Sigmoid colon (tissue), 7 donors: ENCODE data around the gene RNF167. TPM values are rescaled to one million over a fixed set of nuclear protein-coding genes. Genes with fewer than 3 reads are reported as not detected.
"Not testable (repeated sequence)": the region's sequence is repeated elsewhere in the genome, so short reads cannot be mapped to it uniquely, and the experiment has no call there.

ENCODE experiments used
- DNase-seq: peaks from one replicate; pipeline ENCODE4 v3.0.0-alpha.2; 2019
- H3K27ac ChIP-seq, 4 donors: fragments of 200-600 bp; sonication (generic); one replicate each; pipeline ENCODE4 v1.5.1; 2016 to 2019; ENCODE audit warnings: mild to moderate bottlenecking in 1 of 4
- H3K27me3 ChIP-seq, 3 donors: fragments of 200-600 bp; sonication (generic); one replicate each; pipeline ENCODE4 v1.5.1; 2019; ENCODE audit warnings: mild to moderate bottlenecking in 1 of 3
- H3K36me3 ChIP-seq, 4 donors: fragments of 200-600 bp; sonication (generic); one replicate each; pipeline ENCODE4 v1.5.1; 2016 to 2019
- H3K4me1 ChIP-seq, 4 donors: fragments of 200-600 bp; sonication (generic); one replicate each; pipeline ENCODE4 v1.5.1; 2017 to 2019
- H3K4me3 ChIP-seq, 4 donors: fragments of 200-600 bp; sonication (generic); one replicate each; pipeline ENCODE4 v1.5.1; 2017 to 2019; ENCODE audit warnings: mild to moderate bottlenecking in 2 of 4, moderate library complexity in 1 of 4
- H3K9me3 ChIP-seq, 4 donors: fragments of 200-600 bp in 3 of 4; sonication (generic) in 3 of 4; one replicate each; pipeline versions ENCODE4 v1.5.1 to v1.6.1; 2013 to 2019
- CTCF ChIP-seq, 4 experiments: fragments of 450-650 bp in 3 of 4; fragments of 200-600 bp in 1 of 4; IDR thresholded peaks; one replicate each; pipeline ENCODE4 v1.5.1; 2016 to 2019; ENCODE audit warnings: antibody characterized with exemption in 4 of 4, mild to moderate bottlenecking in 3 of 4, moderate library complexity in 2 of 4
- EP300 ChIP-seq, 4 donors: sonication (generic); formaldehyde crosslinking; IDR thresholded peaks; one replicate each; pipeline ENCODE4 v1.6.1; 2017; ENCODE audit warnings: antibody characterized with exemption in 4 of 4
- POLR2A ChIP-seq, 2 donors: fragments of 450-650 bp; IDR thresholded peaks; one replicate each; pipeline ENCODE4 v1.6.1; 2016; ENCODE audit warnings: antibody characterized with exemption in 2 of 2, mild to moderate bottlenecking in 2 of 2, moderate library complexity in 2 of 2
- POLR2AphosphoS5 ChIP-seq, 4 donors: sonication (generic); formaldehyde crosslinking; IDR thresholded peaks; one replicate each; pipeline ENCODE4 v1.6.1; 2017; ENCODE audit warnings: antibody characterized with exemption in 4 of 4
- WGBS, 2 donors: extraction: QIAGEN DNeasy Blood & Tissue Kit; methylation state at CpG; one replicate each; pipeline ENCODE4 v1.1.7; 2013; 5-methylcytosine and 5-hydroxymethylcytosine counted together
- intact Hi-C: fragments of 100-400 bp; cut with DNase I; formaldehyde crosslinking; loops from one replicate; pipeline ENCODE4 v1.15.1; 2023
- polyA plus RNA-seq, 3 donors: library from polyadenylated mRNA; stranded (reverse); fragments of 200-250 nt; gene quantifications; one replicate each; pipeline ENCODE4 v1.2.3, GENCODE V29; 2013
- total RNA-seq, 4 donors: library from RNA; depleted of rRNA; stranded (reverse); fragments of >200 nt; gene quantifications; one replicate each; pipeline ENCODE4 v1.1.0, GENCODE V29; 2016
- donor health status: healthy with polysubstance abuse.
- donor health status: Bipolar disorder and iron deficiency.
- donor health status: healthy.

The RNF167 gene
- total and polyA plus RNA-seq, 7 donors: 45.0 to 120 (median 61.1) TPM

- H3K4me1 ChIP-seq: peaks cover 0 to 34% (median 19%) of the 10 kb centered on the region in 4 donors
- no peak for TF ChIP-seq CTCF (IDR thresholded peaks at IDR 0.05)
- no peak for TF ChIP-seq EP300 (IDR thresholded peaks at IDR 0.05)
- TF ChIP-seq POLR2AphosphoS5 (IDR thresholded peaks at IDR 0.05): no peak
- no peak for TF ChIP-seq POLR2A (IDR thresholded peaks at IDR 0.05)
- no peaks in the 10 kb centered on the region for H3K9me3 ChIP-seq
- H3K27ac ChIP-seq: no peak overlapping the region
- intact Hi-C loops: no loop called here
- peaks cover 28 to 62% (median 36%) of the 10 kb centered on the region in 3 donors for H3K27me3 ChIP-seq
- H3K36me3 ChIP-seq: no peaks in the 10 kb centered on the region
- 47 to 77% methylated on average over 8 of the region's 8 CpGs for WGBS, 2 donors
- no peak for DNase-seq
- H3K4me3 ChIP-seq: no peak overlapping the region
Measured at GRCh38 chr17:4902540-4902939, 37.5 kb upstream of the RNF167 start.

DNA sequence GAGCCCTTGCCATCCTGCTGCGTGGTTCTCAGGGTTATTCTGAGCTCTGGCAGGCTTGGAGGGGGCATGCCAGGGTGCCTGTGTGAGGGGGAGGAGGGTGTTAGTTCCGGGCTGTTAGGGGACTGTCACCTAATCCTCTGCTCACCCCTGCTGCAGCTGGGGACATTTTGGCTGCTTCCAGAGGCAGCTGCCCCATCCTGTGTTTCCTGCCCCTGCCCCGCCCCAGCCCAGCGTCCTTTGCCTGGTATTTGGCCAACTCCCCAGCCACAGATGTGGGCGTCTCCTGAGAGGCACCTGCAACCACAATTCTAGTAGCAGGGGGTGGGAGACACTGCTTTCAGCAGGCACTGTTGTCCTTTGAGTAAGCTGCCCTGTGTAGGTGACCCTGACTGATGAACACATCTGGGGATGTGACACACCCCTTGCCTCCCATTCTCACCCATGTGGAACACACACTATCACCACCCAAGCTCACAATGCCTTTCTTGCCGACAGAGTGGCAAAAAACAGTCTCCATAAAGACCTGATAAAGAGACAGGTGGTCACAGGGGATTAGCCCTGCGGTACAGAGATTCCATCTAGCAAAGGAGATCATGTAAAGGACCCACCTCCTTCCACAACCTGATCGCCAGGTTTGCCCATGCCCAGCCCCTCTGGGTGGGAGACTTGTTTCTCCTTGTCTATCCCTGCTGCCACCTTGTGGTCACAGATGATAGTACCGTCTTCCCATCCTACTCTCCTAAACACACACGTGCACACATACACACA is 36.8 kb upstream of the RNF167 start, which contains the start of gene CHRNE:
Gene CHRNE (minus strand): TSS at position 48 of the 768 bp plus-strand sequence. CDS start 35 bp downstream, at position 13.
- peak; percentile 86 for DNase-seq
- Histone ChIP-seq H3K36me3 (no peaks in the 10 kb centered on the region), H3K9me3 (no peaks in the 10 kb centered on the region), H3K4me1 (peaks cover 0 to 34% (median 19%) of the 10 kb centered on the region in 4 donors), H3K27ac (peak within 1 kb of the TSS in 2 of 4 donors; percentile 11 to 55), H3K4me3 (peak within 1 kb of the TSS in 1 of 4 donors; percentile 47), H3K27me3 (peaks cover 28 to 58% (median 36%) of the 10 kb centered on the region in 3 donors)
- WGBS, 2 donors: 4 to 10% methylated on average over 10 of the region's 10 CpGs
- intact Hi-C loops: no loop called here
- TF ChIP-seq EP300 (IDR thresholded peaks at IDR 0.05): no peak
- peak; percentile 66 to 81 (median 70) for TF ChIP-seq CTCF (IDR thresholded peaks at IDR 0.05)

- Histone ChIP-seq H3K4me1 (peaks cover 0 to 11% (median 6%) of the 10 kb centered on the region in 4 donors), H3K27me3 (peaks cover 1 to 24% (median 7%) of the 10 kb centered on the region in 3 donors)
- H3K4me3 ChIP-seq, DNase-seq, H3K9me3 ChIP-seq, H3K36me3 ChIP-seq, H3K27ac ChIP-seq, intact Hi-C loops: not testable (repeated sequence)
Measured at GRCh38 chr17:4906642-4907041, 33.4 kb upstream of the RNF167 start.

DNA sequence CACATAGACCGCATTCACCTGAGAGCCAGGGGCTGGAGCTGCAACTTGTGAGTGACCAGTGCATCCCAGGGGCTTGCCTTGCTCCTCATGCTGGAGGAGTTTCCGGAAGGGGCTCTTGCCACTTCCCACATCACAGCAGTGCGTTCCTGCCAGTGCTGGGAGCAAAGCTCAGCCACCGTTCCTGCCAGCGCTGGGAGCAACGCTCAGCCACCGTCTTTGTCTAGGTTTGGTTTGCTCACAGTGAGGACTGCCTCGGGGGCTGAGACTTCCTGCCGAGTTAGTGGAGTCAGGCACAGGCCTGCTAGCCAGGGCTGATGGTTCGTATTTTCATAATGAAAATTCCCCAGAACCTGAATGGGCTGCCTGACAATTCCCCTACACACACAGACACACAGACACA is 31.8 kb upstream of the RNF167 start:
- Histone ChIP-seq H3K36me3 (no peaks in the 10 kb centered on the region), H3K9me3 (no peaks in the 10 kb centered on the region), H3K4me3 (no peak overlapping the region), H3K27me3 (peaks cover 0 to 15% (median 7%) of the 10 kb centered on the region in 3 donors), H3K4me1 (peaks cover 0 to 11% (median 5%) of the 10 kb centered on the region in 4 donors), H3K27ac (peak overlapping the region in 2 of 4 donors; percentile 15 to 57)
- 62 to 72% methylated on average over 10 of the region's 10 CpGs for WGBS, 2 donors
- no peak for TF ChIP-seq CTCF (IDR thresholded peaks at IDR 0.05)
- TF ChIP-seq EP300 (IDR thresholded peaks at IDR 0.05): no peak
- TF ChIP-seq POLR2A (IDR thresholded peaks at IDR 0.05): no peak
- TF ChIP-seq POLR2AphosphoS5 (IDR thresholded peaks at IDR 0.05): no peak
- intact Hi-C loops: loop anchor here (2.0 kb wide), 3 partner anchors 32 to 154 kb away; partner anchors contain the start of genes CAMTA2, RNF167 and SLC25A11
- DNase-seq: no peak

- 14 to 26% methylated on average over 20 of the region's 20 CpGs for WGBS, 2 donors
- H3K4me3 ChIP-seq: no peak overlapping the region
- H3K9me3 ChIP-seq: no peaks in the 10 kb centered on the region
- H3K36me3 ChIP-seq: no peaks in the 10 kb centered on the region
- TF ChIP-seq EP300 (IDR thresholded peaks at IDR 0.05): no peak
- no peak for TF ChIP-seq POLR2A (IDR thresholded peaks at IDR 0.05)
- peak in 3 of 4 donors; percentile 18 to 47 (median 37) for TF ChIP-seq POLR2AphosphoS5 (IDR thresholded peaks at IDR 0.05)
- peak; percentile 62 to 90 (median 80) for TF ChIP-seq CTCF (IDR thresholded peaks at IDR 0.05)
- peaks cover 0 to 11% (median 5%) of the 10 kb centered on the region in 4 donors for H3K4me1 ChIP-seq
- H3K27ac ChIP-seq: peak overlapping the region; percentile 35 to 57 (median 45)
- peaks cover 0 to 9% (median 5%) of the 10 kb centered on the region in 3 donors for H3K27me3 ChIP-seq
- peak; percentile 95 for DNase-seq
- intact Hi-C loops: loop anchor here (2.0 kb wide), 3 partner anchors 32 to 154 kb away; partner anchors contain the start of genes CAMTA2, RNF167 and SLC25A11
Measured at GRCh38 chr17:4908711-4909496, 31.2 kb upstream of the RNF167 start.
